Tibial nerve (tissue), 4 donors: ENCODE data around the gene BPIFB2. TPM values are rescaled to one million over a fixed set of nuclear protein-coding genes. Genes with fewer than 3 reads are reported as not detected.
"Not testable (repeated sequence)": the region's sequence is repeated elsewhere in the genome, so short reads cannot be mapped to it uniquely, and the experiment has no call there.

Experiments used
- DNase-seq, 2 donors: peaks; one replicate each; pipeline ENCODE4 v3.0.0-alpha.2; 2019; ENCODE audit warnings: low spot score in 2 of 2
- H3K27ac ChIP-seq, 4 donors: fragments of 200-600 bp; sonication (generic) in 3 of 4; one replicate each; pipeline ENCODE4 v1.5.1; 2017 to 2019; ENCODE audit warnings: mild to moderate bottlenecking in 1 of 4
- H3K27me3 ChIP-seq, 2 donors: fragments of 200-600 bp; sonication (generic) in 1 of 2; one replicate each; pipeline versions ENCODE4 v1.5.1 to v1.6.0; 2017 to 2019
- H3K36me3 ChIP-seq, 3 donors: fragments of 200-600 bp; sonication (generic); one replicate each; pipeline ENCODE4 v1.5.1; 2018 to 2019
- H3K4me1 ChIP-seq, 4 donors: fragments of 200-600 bp; sonication (generic) in 3 of 4; one replicate each; pipeline ENCODE4 v1.5.1; 2017 to 2019
- H3K4me3 ChIP-seq, 4 donors: fragments of 200-600 bp; sonication (generic) in 3 of 4; one replicate each; pipeline ENCODE4 v1.5.1; 2017 to 2019; ENCODE audit warnings: mild to moderate bottlenecking in 1 of 4, moderate library complexity in 1 of 4
- H3K9me3 ChIP-seq, 4 donors: fragments of 200-600 bp; sonication (generic) in 3 of 4; one replicate each; pipeline ENCODE4 v1.5.1; 2017 to 2019
- EP300 ChIP-seq, 2 donors: sonication (generic); formaldehyde crosslinking; IDR thresholded peaks; one replicate each; pipeline ENCODE4 v1.6.1; 2017; ENCODE audit warnings: antibody characterized with exemption in 2 of 2, mild to moderate bottlenecking in 1 of 2
- POLR2A ChIP-seq, 2 donors: fragments of 450-650 bp; IDR thresholded peaks; one replicate each; pipeline ENCODE4 v1.6.1; 2017; ENCODE audit warnings: antibody characterized with exemption in 2 of 2, mild to moderate bottlenecking in 2 of 2, moderate library complexity in 2 of 2
- WGBS, 2 donors: methylation state at CpG; one replicate each; pipeline ENCODE4 v1.1.5; 2018; 5-methylcytosine and 5-hydroxymethylcytosine counted together
- total RNA-seq, 4 donors: library from RNA; depleted of rRNA; stranded (reverse); fragments of >200 nt; gene quantifications; one replicate each; pipeline ENCODE4 v1.1.0, GENCODE V29; 2016
- TF ChIP-seq, protein P1 (sequence below), 5 experiments: fragments of 200-600 bp in 3 of 5; fragments of 450-650 bp in 2 of 5; sonication (generic) in 3 of 5; IDR thresholded peaks; one replicate each; pipeline ENCODE4 v1.5.1; 2016 to 2019; ENCODE audit warnings: antibody characterized with exemption in 5 of 5, mild to moderate bottlenecking in 3 of 5, moderate library complexity in 2 of 5

BPIFB2 gene
- total RNA-seq, 4 donors from 2014 or later: not detected

GRCh38 chr20:32960849-32961731, 46.4 kb upstream of the BPIFB2 start:
- Histone ChIP-seq H3K27ac (no peak overlapping the region), H3K4me3 (no peak overlapping the region), H3K4me1 (no peaks in the 10 kb centered on the region), H3K9me3 (peaks cover 0 to 28% (median 5%) of the 10 kb centered on the region in 4 donors), H3K36me3 (no peaks in the 10 kb centered on the region), H3K27me3 (no peaks in the 10 kb centered on the region)
- DNase-seq: no peak
- WGBS, 2 donors: 91 to 92% methylated on average over 28 of the region's 28 CpGs
- TF ChIP-seq EP300 (IDR thresholded peaks at IDR 0.05) (no peak), POLR2A (IDR thresholded peaks at IDR 0.05) (no peak)
- TF ChIP-seq, protein P1, sequence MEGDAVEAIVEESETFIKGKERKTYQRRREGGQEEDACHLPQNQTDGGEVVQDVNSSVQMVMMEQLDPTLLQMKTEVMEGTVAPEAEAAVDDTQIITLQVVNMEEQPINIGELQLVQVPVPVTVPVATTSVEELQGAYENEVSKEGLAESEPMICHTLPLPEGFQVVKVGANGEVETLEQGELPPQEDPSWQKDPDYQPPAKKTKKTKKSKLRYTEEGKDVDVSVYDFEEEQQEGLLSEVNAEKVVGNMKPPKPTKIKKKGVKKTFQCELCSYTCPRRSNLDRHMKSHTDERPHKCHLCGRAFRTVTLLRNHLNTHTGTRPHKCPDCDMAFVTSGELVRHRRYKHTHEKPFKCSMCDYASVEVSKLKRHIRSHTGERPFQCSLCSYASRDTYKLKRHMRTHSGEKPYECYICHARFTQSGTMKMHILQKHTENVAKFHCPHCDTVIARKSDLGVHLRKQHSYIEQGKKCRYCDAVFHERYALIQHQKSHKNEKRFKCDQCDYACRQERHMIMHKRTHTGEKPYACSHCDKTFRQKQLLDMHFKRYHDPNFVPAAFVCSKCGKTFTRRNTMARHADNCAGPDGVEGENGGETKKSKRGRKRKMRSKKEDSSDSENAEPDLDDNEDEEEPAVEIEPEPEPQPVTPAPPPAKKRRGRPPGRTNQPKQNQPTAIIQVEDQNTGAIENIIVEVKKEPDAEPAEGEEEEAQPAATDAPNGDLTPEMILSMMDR (IDR thresholded peaks at IDR 0.05): no peak

GRCh38 chr20:32962053-32962452, 45.5 kb upstream of the BPIFB2 start:
- Histone ChIP-seq H3K36me3 (no peaks in the 10 kb centered on the region), H3K4me3 (no peak overlapping the region), H3K27me3 (no peaks in the 10 kb centered on the region), H3K9me3 (peaks cover 0 to 19% (median 2%) of the 10 kb centered on the region in 4 donors), H3K4me1 (no peaks in the 10 kb centered on the region), H3K27ac (no peak overlapping the region)
- TF ChIP-seq EP300 (IDR thresholded peaks at IDR 0.05) (no peak), POLR2A (IDR thresholded peaks at IDR 0.05) (no peak)
- TF ChIP-seq, protein P1 (IDR thresholded peaks at IDR 0.05): no peak
- 87 to 93% methylated on average over 5 of the region's 5 CpGs for WGBS, 2 donors
- no peak for DNase-seq

GRCh38 chr20:32962646-32963045, 44.9 kb upstream of the BPIFB2 start:
- 83% methylated on average over 11 of the region's 11 CpGs for WGBS, 2 donors
- DNase-seq, H3K36me3 ChIP-seq, H3K27ac ChIP-seq, H3K4me1 ChIP-seq, H3K27me3 ChIP-seq, H3K4me3 ChIP-seq: not testable (repeated sequence)
- peaks cover 0 to 13% (median 0%) of the 10 kb centered on the region in 4 donors for H3K9me3 ChIP-seq

GRCh38 chr20:32963176-32963575, 44.3 kb upstream of the BPIFB2 start:
- Histone ChIP-seq H3K4me1 (peaks cover 0 to 2% (median 0%) of the 10 kb centered on the region in 4 donors), H3K27me3 (no peaks in the 10 kb centered on the region), H3K4me3 (no peak overlapping the region), H3K27ac (no peak overlapping the region), H3K36me3 (no peaks in the 10 kb centered on the region), H3K9me3 (peaks cover 0 to 8% (median 0%) of the 10 kb centered on the region in 4 donors)
- WGBS, 2 donors: 75 to 85% methylated on average over 5 of the region's 5 CpGs
- no peak for TF ChIP-seq EP300 (IDR thresholded peaks at IDR 0.05)
- TF ChIP-seq, protein P1 (IDR thresholded peaks at IDR 0.05): no peak
- TF ChIP-seq POLR2A (IDR thresholded peaks at IDR 0.05): no peak
- DNase-seq: no peak

DNA sequence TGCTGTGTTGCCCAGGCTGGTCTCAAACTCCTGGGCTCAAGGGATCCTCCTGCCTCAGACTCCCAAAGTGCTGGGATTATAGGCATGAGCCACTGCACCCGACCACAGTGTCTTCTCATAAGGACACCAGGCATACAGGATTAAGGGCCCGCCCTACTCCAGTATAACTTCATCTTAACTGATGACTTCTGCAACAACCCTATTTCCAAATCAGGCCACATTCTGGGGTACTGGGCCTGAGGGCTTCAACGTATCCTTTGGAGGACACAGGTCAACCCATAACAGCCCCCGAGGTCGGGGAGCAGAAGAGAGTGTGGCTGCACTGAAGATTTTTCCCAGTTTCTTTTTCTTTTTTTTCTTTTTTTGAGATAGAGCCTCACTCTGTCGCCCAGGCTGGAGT, 42.9 kb upstream of the BPIFB2 start:
- Histone ChIP-seq H3K36me3 (no peaks in the 10 kb centered on the region), H3K27me3 (no peaks in the 10 kb centered on the region), H3K9me3 (no peaks in the 10 kb centered on the region), H3K4me3 (no peak overlapping the region), H3K4me1 (peaks cover 0 to 9% (median 5%) of the 10 kb centered on the region in 4 donors), H3K27ac (no peak overlapping the region)
- TF ChIP-seq, protein P1 (IDR thresholded peaks at IDR 0.05): no peak
- TF ChIP-seq EP300 (IDR thresholded peaks at IDR 0.05): no peak
- TF ChIP-seq POLR2A (IDR thresholded peaks at IDR 0.05): no peak
- no peak for DNase-seq
- 91 to 95% methylated on average over 6 of the region's 6 CpGs for WGBS, 2 donors
